C4-2B (cell line): Measurements from ENCODE around the gene TMEM269.

ENCODE experiments used
- H3K27ac ChIP-seq: fragments of 450-650 bp; 2 replicates; pipeline ENCODE4 v1.5.1; 2017
- CTCF ChIP-seq: fragments of 450-650 bp; conservative IDR thresholded peaks from 2 replicates; pipeline ENCODE4 v1.5.1; 2017; ENCODE audit warnings: mild to moderate bottlenecking
- ZFX ChIP-seq: fragments of 450-650 bp; IDR thresholded peaks from 2 replicates; pipeline ENCODE4 v1.6.1; 2017

The TMEM269 gene

GRCh38 chr1:42816585-42817439 lies 32.0 kb downstream of the TMEM269 start, which contains the start of the genes ERMAP and SVBP:
Gene ERMAP, plus strand, starts transcription at chr1:42817122. Its CDS starts 13,327 bp downstream, at chr1:42830449.
Gene SVBP, minus strand, starts transcription at chr1:42817397. Its CDS starts 853 bp downstream, at chr1:42816544.
- no peak for TF ChIP-seq ZFX
- TF ChIP-seq CTCF, result no peak
- H3K27ac ChIP-seq, result peak within 1 kb of the TSS; percentile 79

GRCh38 chr1:42817440-42817767 lies 32.6 kb downstream of the TMEM269 start:
- no peak for TF ChIP-seq ZFX
- TF ChIP-seq CTCF, result no peak

DNA sequence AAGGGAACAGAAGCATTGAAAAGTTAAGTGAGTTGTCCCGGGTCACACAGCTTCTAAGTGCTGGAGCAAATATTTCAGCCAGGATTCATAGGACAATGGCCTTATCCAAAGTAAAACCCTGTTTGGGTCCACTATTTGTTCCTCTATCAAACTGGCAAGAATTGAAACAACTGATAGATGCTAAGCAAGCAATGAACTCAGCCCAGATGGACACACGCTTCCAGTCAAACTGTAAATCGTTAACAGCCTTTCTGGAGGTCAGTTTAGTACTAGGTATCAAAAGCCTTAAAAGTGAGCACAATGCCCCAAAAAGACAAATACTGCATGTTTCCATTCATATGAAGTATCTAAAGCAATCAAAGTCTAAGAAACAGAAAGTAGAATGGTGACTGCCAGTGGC lies 33.2 kb downstream of the TMEM269 start:
- H3K27ac ChIP-seq, result no peak overlapping the region
- TF ChIP-seq ZFX (no peak), CTCF (no peak)

More at GRCh38 chr1:42817440-42817767, 32.6 kb downstream of the TMEM269 start:
- peak overlapping the region; percentile 79 for H3K27ac ChIP-seq

GRCh38 chr1:42820813-42821212 lies 36.0 kb downstream of the TMEM269 start:
- H3K27ac ChIP-seq, result no peak overlapping the region
- TF ChIP-seq ZFX (no peak), CTCF (no peak)

DNA sequence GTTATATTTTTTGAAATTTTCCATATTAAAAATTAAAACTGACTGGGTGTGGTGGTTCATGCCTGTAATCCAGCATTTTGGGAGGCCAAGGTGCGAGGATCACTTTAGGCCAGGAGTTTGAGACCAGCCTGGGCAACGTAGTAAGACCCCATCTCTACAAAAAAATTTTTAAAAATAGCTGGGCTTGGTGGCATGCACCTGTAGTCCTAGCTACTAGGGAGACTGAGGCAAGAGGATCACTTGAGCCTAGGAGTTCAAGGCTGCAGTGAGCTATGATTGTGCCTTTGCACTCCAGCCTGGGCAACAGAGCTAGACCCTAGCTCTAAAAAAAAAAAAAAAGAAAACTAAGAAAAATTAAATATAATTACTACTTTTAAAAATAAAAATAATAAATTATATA lies 36.9 kb downstream of the TMEM269 start:
- no peak overlapping the region for H3K27ac ChIP-seq
- no peak for TF ChIP-seq ZFX
- TF ChIP-seq CTCF, result no peak

GRCh38 chr1:42822800-42823392 lies 38.1 kb downstream of the TMEM269 start:
- TF ChIP-seq ZFX (no peak), CTCF (no peak)
- no peak overlapping the region for H3K27ac ChIP-seq

DNA sequence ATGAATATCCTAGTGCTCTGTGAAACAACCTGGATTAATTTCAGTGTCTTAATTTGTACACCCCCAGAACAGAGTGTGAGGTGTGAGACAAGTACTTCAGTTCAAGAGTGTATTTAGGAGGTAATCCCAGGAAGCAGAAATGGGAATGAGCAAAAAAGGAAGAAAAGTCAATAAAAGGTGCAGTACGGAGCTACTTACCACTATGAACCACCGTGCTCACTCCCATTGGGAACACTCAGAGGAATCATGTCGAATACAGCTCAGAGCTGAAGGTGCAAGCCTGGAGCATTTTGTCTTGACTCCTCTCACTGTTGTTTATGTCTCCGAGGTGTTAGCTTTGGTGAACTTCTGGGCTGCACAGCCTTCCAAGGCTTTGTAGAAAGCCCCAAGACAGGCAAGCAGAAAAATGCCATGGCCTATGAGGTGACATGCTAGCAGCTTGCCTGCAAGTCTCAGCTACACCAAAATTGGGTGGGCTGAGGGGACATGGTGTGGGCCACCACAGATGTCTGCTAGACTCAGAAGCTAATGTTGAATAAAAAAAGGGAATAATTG lies 39.8 kb downstream of the TMEM269 start:
- no peak overlapping the region for H3K27ac ChIP-seq
- TF ChIP-seq CTCF, result no peak
- TF ChIP-seq ZFX, result no peak
